Measurements from ENCODE around the gene CDH4. TPM values are rescaled to one million over a fixed set of nuclear protein-coding genes. Genes with fewer than 3 reads are reported as not detected.

CDH4 gene
- total and polyA plus RNA-seq, 2 of the 13 experiments (the other 11 are each of a cell fraction or from before 2014, with no cell fraction given) = not detected

DNA sequence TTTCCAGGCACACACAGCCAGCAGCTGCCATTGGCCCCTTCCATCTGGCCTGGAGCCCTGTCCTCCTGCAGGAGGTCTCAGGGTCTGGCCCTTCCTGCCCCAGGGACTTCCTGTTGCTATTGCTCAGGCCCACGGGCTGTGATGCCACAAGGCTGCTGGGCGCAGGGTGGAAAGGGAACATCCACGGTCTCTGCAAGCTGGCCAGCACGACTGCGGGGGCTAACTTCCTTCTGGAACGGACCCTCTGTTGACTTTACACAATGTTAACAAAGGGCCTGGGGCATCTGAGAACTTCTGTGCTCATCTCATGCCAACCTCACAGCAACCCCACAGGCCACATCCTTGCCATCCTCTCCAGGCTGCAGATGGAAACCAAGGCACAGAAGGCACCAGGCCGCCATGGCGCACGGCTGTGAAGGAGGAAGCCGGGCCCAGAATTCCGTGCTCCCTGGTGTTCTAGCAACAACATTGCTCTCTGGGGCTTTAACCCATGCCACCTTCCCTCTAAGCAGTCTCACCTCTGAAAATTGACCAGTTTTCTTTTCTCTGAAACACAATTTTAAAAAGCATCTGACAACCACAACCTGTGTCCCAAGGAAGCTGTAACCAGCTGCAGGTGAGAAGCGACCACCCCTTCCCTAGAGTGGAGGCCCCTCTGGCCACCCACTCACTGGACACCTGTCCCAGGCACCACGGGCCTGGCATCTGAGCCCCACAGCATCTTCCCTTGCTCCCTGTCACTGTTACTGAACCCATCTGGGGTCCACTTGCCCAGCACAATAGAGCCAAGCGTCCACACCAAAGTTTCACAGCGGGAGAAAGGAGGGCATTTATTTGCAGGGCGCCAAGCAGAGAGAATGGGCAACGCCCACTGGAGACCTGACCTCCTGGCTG, 261.3 kb downstream of the CDH4 start:
- no peaks in the 10 kb centered on the region for H4K20me1 ChIP-seq (ENCODE audit: insufficient read depth, low read length)
- DNase-seq (ENCODE audit: low spot score) (no peak), ATAC-seq (no peak), FAIRE-seq (no peak)
- H3K4me1 ChIP-seq (ENCODE audit: insufficient read depth, low read length) = no peaks in the 10 kb centered on the region
- no TSS peak for BruUV-seq (replicated peaks)
- 13% methylated on average over 17 of the region's 17 CpGs for WGBS (ENCODE audit: low lambda C conversion rate)
- intact Hi-C loops (cut with micrococcal nuclease; ENCODE audit: unreplicated experiment) (no loop called here), in situ Hi-C loops (cut with HindIII; ENCODE audit: extremely low pct_ligation_motif_present, low pct_unique_long_range_greater_than_20kb) (no loop called here)
- H3K27me3 ChIP-seq (ENCODE audit: control insufficient read depth in 1 of 2, insufficient read depth in 2 of 2, low read length in 2 of 2) = peaks cover 25 to 86% of the 10 kb centered on the region in 2 experiments
- ChIA-PET CTCF (ENCODE audit: low intra/inter-chr PET ratio, low total read pairs) (no interaction called here), POLR2A (no interaction called here)
- no peak overlapping the region for H3K4me3 ChIP-seq (replicated peaks in 1 of 3; ENCODE audit: insufficient read depth in 1 of 3, low read depth in 2 of 3, low read length in 3 of 3)
- no peak for TF ChIP-seq MEIS2 (CRISPR knock-in tag; IDR thresholded peaks at IDR 0.05)
- no peaks in the 10 kb centered on the region for H3K36me3 ChIP-seq (replicated peaks in 1 of 2; ENCODE audit: control insufficient read depth in 1 of 2, insufficient read depth in 2 of 2, low read length in 2 of 2)
- H3K4me2 ChIP-seq (ENCODE audit: low read depth, low read length) = no peak overlapping the region
- no peak overlapping the region for H3K9ac ChIP-seq (ENCODE audit: insufficient read depth, low read depth, low read length)
- H2AFZ ChIP-seq (ENCODE audit: low read length) = no peak overlapping the region
- H3K9me3 ChIP-seq (ENCODE audit: low read length) = no peaks in the 10 kb centered on the region
- H3K79me2 ChIP-seq (ENCODE audit: insufficient read depth, low read length) = no peaks in the 10 kb centered on the region
- H3K27ac ChIP-seq (ENCODE audit: extremely low read length, insufficient read depth, low read length) = no peak overlapping the region

DNA sequence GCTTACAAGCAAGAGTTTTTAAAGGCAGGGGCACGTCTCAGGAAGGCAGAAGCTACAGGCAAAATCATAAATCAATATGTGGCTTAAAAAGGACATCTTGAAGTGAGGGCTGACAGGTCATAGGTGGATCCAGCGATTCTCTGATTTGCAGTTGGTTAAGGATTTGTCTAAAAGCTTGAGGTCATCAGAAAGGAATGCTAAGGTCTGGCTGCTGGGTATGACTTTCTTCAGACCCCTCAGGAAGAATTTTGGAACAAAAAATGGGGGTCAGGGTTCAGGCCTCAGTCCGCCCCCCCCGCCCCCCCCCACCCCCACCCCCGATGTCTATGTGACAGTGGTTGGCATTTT, 261.9 kb downstream of the CDH4 start:
- Histone ChIP-seq H2AFZ (ENCODE audit: low read length) (no peak overlapping the region), H3K4me3 (replicated peaks in 1 of 3; ENCODE audit: insufficient read depth in 1 of 3, low read depth in 2 of 3, low read length in 3 of 3) (no peak overlapping the region), H4K20me1 (ENCODE audit: insufficient read depth, low read length) (no peaks in the 10 kb centered on the region), H3K9ac (ENCODE audit: insufficient read depth, low read depth, low read length) (no peak overlapping the region), H3K36me3 (replicated peaks in 1 of 2; ENCODE audit: control insufficient read depth in 1 of 2, insufficient read depth in 2 of 2, low read length in 2 of 2) (no peaks in the 10 kb centered on the region), H3K27ac (ENCODE audit: extremely low read length, insufficient read depth, low read length) (no peak overlapping the region), H3K9me3 (ENCODE audit: low read length) (no peaks in the 10 kb centered on the region), H3K4me1 (ENCODE audit: insufficient read depth, low read length) (no peaks in the 10 kb centered on the region), H3K4me2 (ENCODE audit: low read depth, low read length) (no peak overlapping the region), H3K27me3 (ENCODE audit: control insufficient read depth in 1 of 2, insufficient read depth in 2 of 2, low read length in 2 of 2) (peaks cover 20 to 79% of the 10 kb centered on the region in 2 experiments), H3K79me2 (ENCODE audit: insufficient read depth, low read length) (no peaks in the 10 kb centered on the region)
- ATAC-seq = no peak
- WGBS (ENCODE audit: low lambda C conversion rate) = 0% methylated on average over 5 of the region's 5 CpGs
- no TSS peak for BruUV-seq (replicated peaks)
- no peak for TF ChIP-seq ZNF468 (CRISPR knock-in tag; IDR thresholded peaks at IDR 0.05)
- TF ChIP-seq, protein P1, sequence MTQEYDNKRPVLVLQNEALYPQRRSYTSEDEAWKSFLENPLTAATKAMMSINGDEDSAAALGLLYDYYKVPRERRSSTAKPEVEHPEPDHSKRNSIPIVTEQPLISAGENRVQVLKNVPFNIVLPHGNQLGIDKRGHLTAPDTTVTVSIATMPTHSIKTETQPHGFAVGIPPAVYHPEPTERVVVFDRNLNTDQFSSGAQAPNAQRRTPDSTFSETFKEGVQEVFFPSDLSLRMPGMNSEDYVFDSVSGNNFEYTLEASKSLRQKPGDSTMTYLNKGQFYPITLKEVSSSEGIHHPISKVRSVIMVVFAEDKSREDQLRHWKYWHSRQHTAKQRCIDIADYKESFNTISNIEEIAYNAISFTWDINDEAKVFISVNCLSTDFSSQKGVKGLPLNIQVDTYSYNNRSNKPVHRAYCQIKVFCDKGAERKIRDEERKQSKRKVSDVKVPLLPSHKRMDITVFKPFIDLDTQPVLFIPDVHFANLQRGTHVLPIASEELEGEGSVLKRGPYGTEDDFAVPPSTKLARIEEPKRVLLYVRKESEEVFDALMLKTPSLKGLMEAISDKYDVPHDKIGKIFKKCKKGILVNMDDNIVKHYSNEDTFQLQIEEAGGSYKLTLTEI (CRISPR knock-in tag; conservative IDR thresholded peaks at IDR 0.05) = no peak
- DNase-seq (ENCODE audit: low spot score) = no peak
- CTCF ChIA-PET (ENCODE audit: low intra/inter-chr PET ratio, low total read pairs) = no interaction called here
- POLR2A ChIA-PET = no interaction called here
- in situ Hi-C loops (cut with HindIII; ENCODE audit: extremely low pct_ligation_motif_present, low pct_unique_long_range_greater_than_20kb) = no loop called here
- FAIRE-seq = no peak
- intact Hi-C loops (cut with micrococcal nuclease; ENCODE audit: unreplicated experiment) = no loop called here

Data from HepG2 (cell line).